ENCODE results near the gene SRPK2. TPM values are rescaled to one million over a fixed set of nuclear protein-coding genes. Genes with fewer than 3 reads are reported as not detected.

Gene SRPK2
- total RNA-seq, 1 experiment from 2014 or later, result 58.2 TPM

DNA sequence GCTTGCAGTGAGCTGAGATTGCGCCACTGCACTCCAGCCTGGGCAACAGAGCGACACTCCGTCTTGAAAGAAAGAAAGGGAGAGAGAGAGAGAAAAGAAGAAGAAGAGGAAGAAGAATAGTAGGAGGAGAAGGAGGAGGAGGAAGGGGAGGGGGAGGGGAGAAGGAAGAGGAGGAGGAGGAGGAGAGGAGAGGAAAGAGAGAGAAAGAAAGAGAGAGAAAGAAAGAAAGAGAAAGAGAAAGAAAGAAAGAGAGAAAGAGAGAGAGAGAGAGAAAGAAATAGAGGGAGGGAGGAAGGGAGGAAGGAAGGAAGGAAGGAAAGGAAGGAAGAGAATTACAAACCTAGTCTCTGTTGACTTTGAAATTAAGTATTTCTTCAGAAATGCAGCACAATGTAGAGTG, 7.8 kb upstream of the SRPK2 start:
- DNase-seq (ENCODE audit: low read depth, low spot score) (no peak), ATAC-seq (no peak)
- H3K4me1 ChIP-seq (ENCODE audit: control insufficient read depth, insufficient read depth, low read length), result no peaks in the 10 kb centered on the region
- no peaks in the 10 kb centered on the region for H3K9me3 ChIP-seq (ENCODE audit: control insufficient read depth, insufficient read depth, low read depth, low read length)
- no peak for TF ChIP-seq TCF7L2 (IDR thresholded peaks at IDR 0.05; ENCODE audit: low read depth, low read length)
- TF ChIP-seq, protein P1, sequence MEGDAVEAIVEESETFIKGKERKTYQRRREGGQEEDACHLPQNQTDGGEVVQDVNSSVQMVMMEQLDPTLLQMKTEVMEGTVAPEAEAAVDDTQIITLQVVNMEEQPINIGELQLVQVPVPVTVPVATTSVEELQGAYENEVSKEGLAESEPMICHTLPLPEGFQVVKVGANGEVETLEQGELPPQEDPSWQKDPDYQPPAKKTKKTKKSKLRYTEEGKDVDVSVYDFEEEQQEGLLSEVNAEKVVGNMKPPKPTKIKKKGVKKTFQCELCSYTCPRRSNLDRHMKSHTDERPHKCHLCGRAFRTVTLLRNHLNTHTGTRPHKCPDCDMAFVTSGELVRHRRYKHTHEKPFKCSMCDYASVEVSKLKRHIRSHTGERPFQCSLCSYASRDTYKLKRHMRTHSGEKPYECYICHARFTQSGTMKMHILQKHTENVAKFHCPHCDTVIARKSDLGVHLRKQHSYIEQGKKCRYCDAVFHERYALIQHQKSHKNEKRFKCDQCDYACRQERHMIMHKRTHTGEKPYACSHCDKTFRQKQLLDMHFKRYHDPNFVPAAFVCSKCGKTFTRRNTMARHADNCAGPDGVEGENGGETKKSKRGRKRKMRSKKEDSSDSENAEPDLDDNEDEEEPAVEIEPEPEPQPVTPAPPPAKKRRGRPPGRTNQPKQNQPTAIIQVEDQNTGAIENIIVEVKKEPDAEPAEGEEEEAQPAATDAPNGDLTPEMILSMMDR (IDR thresholded peaks at IDR 0.05), result no peak
- TF ChIP-seq SIN3A (IDR thresholded peaks at IDR 0.05; ENCODE audit: borderline replicate concordance, insufficient read depth, low read depth, low read length), result no peak
- TF ChIP-seq POLR2AphosphoS5 (IDR thresholded peaks at IDR 0.05; ENCODE audit: low read depth, low read length), result no peak
- no peak for TF ChIP-seq REST (IDR thresholded peaks at IDR 0.05; ENCODE audit: insufficient read depth in 1 of 2, low read depth in 2 of 2, low read length in 1 of 2)
- intact Hi-C loops (cut with micrococcal nuclease; ENCODE audit: unreplicated experiment), result no loop called here
- no TSS peak for BruUV-seq (replicated peaks)
- POLR2A ChIA-PET, result no interaction called here
- no peaks in the 10 kb centered on the region for H3K27me3 ChIP-seq (ENCODE audit: control insufficient read depth, insufficient read depth, low read length)
- no peak overlapping the region for H3K27ac ChIP-seq (ENCODE audit: low read length)
- no peak overlapping the region for H3K4me3 ChIP-seq (ENCODE audit: low read depth in 2 of 2, low read length in 2 of 2)
- no peaks in the 10 kb centered on the region for H3K36me3 ChIP-seq (ENCODE audit: control insufficient read depth, insufficient read depth, low read length)
- in situ Hi-C loops (cut with HindIII; ENCODE audit: low pct_unique_long_range_greater_than_20kb, low sequenced_read_pairs), result no loop called here
- CTCF ChIA-PET, result interaction anchor here (0.9 kb wide), 1 partner anchor 33 kb away, joined by 3 read pairs; no protein-coding TSS in a partner anchor

GRCh38 chr7:105391429-105391828, 2.7 kb upstream of the SRPK2 start:
- Histone ChIP-seq H3K4me1 (ENCODE audit: control insufficient read depth, insufficient read depth, low read length) (peaks cover 9% of the 10 kb centered on the region; the same call in 1 of the 2 replicates), H3K9me3 (ENCODE audit: control insufficient read depth, insufficient read depth, low read depth, low read length) (no peaks in the 10 kb centered on the region), H3K4me3 (ENCODE audit: low read depth in 2 of 2, low read length in 2 of 2) (no peak overlapping the region), H3K36me3 (ENCODE audit: control insufficient read depth, insufficient read depth, low read length) (no peaks in the 10 kb centered on the region), H3K27ac (ENCODE audit: low read length) (no peak overlapping the region), H3K27me3 (ENCODE audit: control insufficient read depth, insufficient read depth, low read length) (no peaks in the 10 kb centered on the region)
- no peak for ATAC-seq
- ChIA-PET CTCF (no interaction called here), POLR2A (no interaction called here)
- in situ Hi-C loops (cut with HindIII; ENCODE audit: low pct_unique_long_range_greater_than_20kb, low sequenced_read_pairs), result no loop called here
- no TSS peak for BruUV-seq (replicated peaks)
- no peak for DNase-seq (ENCODE audit: low read depth, low spot score)
- intact Hi-C loops (cut with micrococcal nuclease; ENCODE audit: unreplicated experiment), result no loop called here
- TF ChIP-seq REST (IDR thresholded peaks at IDR 0.05; ENCODE audit: insufficient read depth in 1 of 2, low read depth in 2 of 2, low read length in 1 of 2) (no peak), SIN3A (IDR thresholded peaks at IDR 0.05; ENCODE audit: borderline replicate concordance, insufficient read depth, low read depth, low read length) (no peak), TCF7L2 (IDR thresholded peaks at IDR 0.05; ENCODE audit: low read depth, low read length) (no peak)
- TF ChIP-seq, protein P1 (IDR thresholded peaks at IDR 0.05), result no peak
